ENCODE results near the gene LOXL3.

Gene LOXL3

GRCh38 chr2:74552914-74553811 is 579 bp downstream of the LOXL3 start:
- Histone ChIP-seq H3K9me3 (ENCODE audit: control extremely low read depth in 1 of 5, control insufficient read depth in 4 of 5, insufficient read depth in 2 of 5, low read depth in 1 of 5, low read length in 4 of 5) (no peaks in the 10 kb centered on the region), H3K27me3 (replicated peaks in 2 of 5; ENCODE audit: control insufficient read depth in 4 of 5, insufficient read depth in 5 of 5, low read length in 4 of 5) (no peaks in the 10 kb centered on the region), H3K36me3 (ENCODE audit: control insufficient read depth in 4 of 4, insufficient read depth in 4 of 4, low read length in 3 of 4) (peaks cover 0 to 29% (median 11%) of the 10 kb centered on the region in 4 experiments), H3K27ac (ENCODE audit: insufficient read depth in 1 of 2, low read depth in 1 of 2, low read length in 2 of 2, poor library complexity in 1 of 2, severe bottlenecking in 2 of 2) (peak overlapping the region in 1 of 2 experiments; percentile 78), H3K4me3 (ENCODE audit: control insufficient read depth in 1 of 7, extremely low read depth in 1 of 7, insufficient read depth in 4 of 7, low read depth in 2 of 7, low read length in 6 of 7) (peak overlapping the region in 6 of 7 experiments; percentile 70 to 98 (median 94)), H3K4me1 (ENCODE audit: control extremely low read depth in 1 of 4, control insufficient read depth in 4 of 4, insufficient read depth in 4 of 4, low read length in 3 of 4) (peaks cover 2 to 82% (median 52%) of the 10 kb centered on the region in 4 experiments)
- CTCF ChIA-PET = interaction anchor here (0.7 to 3.4 kb wide), 6 partner anchors 15 to 50 kb away, joined by 3 to 22 read pairs (median 3); no protein-coding TSS in a partner anchor
- DNase-seq = peak in 1 of 3 donors; percentile 27
- WGBS (ENCODE audit: insufficient coverage) = 93% methylated on average over 25 of the region's 27 CpGs
- POLR2A ChIA-PET = interaction anchor here (0.6 to 2.4 kb wide), 3 partner anchors 14 to 218 kb away, joined by 3 to 9 read pairs (median 3); partner anchors contain the start of gene WBP1

GRCh38 chr2:74551942-74552913 is 1.5 kb downstream of the LOXL3 start:
- no peak overlapping the region for H3K4me3 ChIP-seq (ENCODE audit: control insufficient read depth in 1 of 7, extremely low read depth in 1 of 7, insufficient read depth in 4 of 7, low read depth in 2 of 7, low read length in 6 of 7)
- H3K9me3 ChIP-seq (ENCODE audit: control extremely low read depth in 1 of 5, control insufficient read depth in 4 of 5, insufficient read depth in 2 of 5, low read depth in 1 of 5, low read length in 4 of 5) = no peaks in the 10 kb centered on the region
- peaks cover 6 to 78% (median 55%) of the 10 kb centered on the region in 4 experiments for H3K4me1 ChIP-seq (ENCODE audit: control extremely low read depth in 1 of 4, control insufficient read depth in 4 of 4, insufficient read depth in 4 of 4, low read length in 3 of 4)
- peaks cover 0 to 20% (median 10%) of the 10 kb centered on the region in 4 experiments for H3K36me3 ChIP-seq (ENCODE audit: control insufficient read depth in 4 of 4, insufficient read depth in 4 of 4, low read length in 3 of 4)
- POLR2A ChIA-PET = interaction anchor here (0.6 kb wide), 1 partner anchor 219 kb away, joined by 3 read pairs; no protein-coding TSS in a partner anchor
- H3K27ac ChIP-seq (ENCODE audit: insufficient read depth in 1 of 2, low read depth in 1 of 2, low read length in 2 of 2, poor library complexity in 1 of 2, severe bottlenecking in 2 of 2) = no peak overlapping the region
- DNase-seq = peak in 2 of 3 donors; percentile 53 to 61
- WGBS (ENCODE audit: insufficient coverage) = 67% methylated on average over 21 of the region's 21 CpGs
- CTCF ChIA-PET = interaction anchor here (1.0 to 3.4 kb wide), 6 partner anchors 14 to 34 kb away, joined by 3 to 22 read pairs (median 4); no protein-coding TSS in a partner anchor
- H3K27me3 ChIP-seq (replicated peaks in 2 of 5; ENCODE audit: control insufficient read depth in 4 of 5, insufficient read depth in 5 of 5, low read length in 4 of 5) = no peaks in the 10 kb centered on the region

DNA sequence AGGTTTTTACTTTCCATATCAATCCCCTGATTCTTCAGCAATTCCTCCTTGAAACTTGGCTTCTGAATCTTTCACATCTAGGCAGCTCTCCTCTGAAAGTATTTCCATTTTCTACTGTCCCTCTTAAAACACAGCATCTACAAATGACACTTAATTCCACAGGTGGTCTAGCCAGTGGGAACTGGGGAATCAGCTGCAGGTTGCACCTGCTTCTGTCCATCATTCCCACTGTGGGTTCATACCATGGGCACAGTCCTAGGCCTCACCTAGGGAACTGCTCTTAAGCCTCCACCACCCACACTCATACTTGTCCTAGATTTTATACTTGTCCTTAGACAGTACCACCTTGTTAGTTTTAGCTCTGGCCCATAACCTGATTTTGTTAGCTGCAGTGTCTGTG is 2.2 kb downstream of the LOXL3 start:
- ChIA-PET POLR2A (no interaction called here), CTCF (interaction anchor here (1.0 to 3.4 kb wide), 5 partner anchors 15 to 35 kb away, joined by 3 to 22 read pairs (median 4); no protein-coding TSS in a partner anchor)
- no peak for DNase-seq
- Histone ChIP-seq H3K36me3 (ENCODE audit: control insufficient read depth in 4 of 4, insufficient read depth in 4 of 4, low read length in 3 of 4) (peaks cover 0 to 13% (median 3%) of the 10 kb centered on the region in 4 experiments), H3K4me3 (ENCODE audit: control insufficient read depth in 1 of 7, extremely low read depth in 1 of 7, insufficient read depth in 4 of 7, low read depth in 2 of 7, low read length in 6 of 7) (no peak overlapping the region), H3K27ac (ENCODE audit: insufficient read depth in 1 of 2, low read depth in 1 of 2, low read length in 2 of 2, poor library complexity in 1 of 2, severe bottlenecking in 2 of 2) (no peak overlapping the region), H3K4me1 (ENCODE audit: control extremely low read depth in 1 of 4, control insufficient read depth in 4 of 4, insufficient read depth in 4 of 4, low read length in 3 of 4) (peaks cover 6 to 71% (median 54%) of the 10 kb centered on the region in 4 experiments), H3K27me3 (replicated peaks in 2 of 5; ENCODE audit: control insufficient read depth in 4 of 5, insufficient read depth in 5 of 5, low read length in 4 of 5) (no peaks in the 10 kb centered on the region), H3K9me3 (ENCODE audit: control extremely low read depth in 1 of 5, control insufficient read depth in 4 of 5, insufficient read depth in 2 of 5, low read depth in 1 of 5, low read length in 4 of 5) (no peaks in the 10 kb centered on the region)

DNA sequence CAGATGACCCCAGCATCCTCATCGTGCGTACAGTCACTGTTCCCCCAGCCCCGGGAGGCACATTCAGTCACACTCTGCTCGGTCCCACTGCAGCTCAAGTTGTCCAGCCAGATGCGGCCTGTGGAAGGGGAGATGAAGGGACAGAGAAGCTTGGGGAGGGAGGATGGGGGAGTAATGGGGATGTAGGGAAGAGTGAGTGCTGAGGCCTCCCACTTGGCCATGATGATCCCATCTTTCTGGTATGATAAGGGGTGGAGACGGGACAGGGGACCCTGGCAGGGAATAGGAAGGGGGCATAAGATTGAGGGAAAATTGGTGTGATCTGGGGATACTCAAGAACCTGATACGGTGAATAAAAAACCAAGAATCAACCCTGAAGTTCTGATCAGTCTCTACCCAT is 3.5 kb downstream of the LOXL3 start:
- peaks cover 6 to 59% (median 43%) of the 10 kb centered on the region in 4 experiments for H3K4me1 ChIP-seq (ENCODE audit: control extremely low read depth in 1 of 4, control insufficient read depth in 4 of 4, insufficient read depth in 4 of 4, low read length in 3 of 4)
- H3K27me3 ChIP-seq (replicated peaks in 2 of 5; ENCODE audit: control insufficient read depth in 4 of 5, insufficient read depth in 5 of 5, low read length in 4 of 5) = no peaks in the 10 kb centered on the region
- no peaks in the 10 kb centered on the region for H3K9me3 ChIP-seq (ENCODE audit: control extremely low read depth in 1 of 5, control insufficient read depth in 4 of 5, insufficient read depth in 2 of 5, low read depth in 1 of 5, low read length in 4 of 5)
- CTCF ChIA-PET = interaction anchor here (1.0 to 3.4 kb wide), 6 partner anchors 9 to 67 kb away, joined by 3 to 22 read pairs (median 6); partner anchors contain the start of genes CCDC142 and TTC31
- no peak overlapping the region for H3K27ac ChIP-seq (ENCODE audit: insufficient read depth in 1 of 2, low read depth in 1 of 2, low read length in 2 of 2, poor library complexity in 1 of 2, severe bottlenecking in 2 of 2)
- POLR2A ChIA-PET = no interaction called here
- 98% methylated on average over 5 of the region's 7 CpGs for WGBS (ENCODE audit: insufficient coverage)
- H3K4me3 ChIP-seq (ENCODE audit: control insufficient read depth in 1 of 7, extremely low read depth in 1 of 7, insufficient read depth in 4 of 7, low read depth in 2 of 7, low read length in 6 of 7) = peak overlapping the region in 4 of 7 experiments; percentile 67 to 89 (median 81)
- H3K36me3 ChIP-seq (ENCODE audit: control insufficient read depth in 4 of 4, insufficient read depth in 4 of 4, low read length in 3 of 4) = peaks cover 0 to 3% (median 0%) of the 10 kb centered on the region in 4 experiments
- no peak for DNase-seq

DNA sequence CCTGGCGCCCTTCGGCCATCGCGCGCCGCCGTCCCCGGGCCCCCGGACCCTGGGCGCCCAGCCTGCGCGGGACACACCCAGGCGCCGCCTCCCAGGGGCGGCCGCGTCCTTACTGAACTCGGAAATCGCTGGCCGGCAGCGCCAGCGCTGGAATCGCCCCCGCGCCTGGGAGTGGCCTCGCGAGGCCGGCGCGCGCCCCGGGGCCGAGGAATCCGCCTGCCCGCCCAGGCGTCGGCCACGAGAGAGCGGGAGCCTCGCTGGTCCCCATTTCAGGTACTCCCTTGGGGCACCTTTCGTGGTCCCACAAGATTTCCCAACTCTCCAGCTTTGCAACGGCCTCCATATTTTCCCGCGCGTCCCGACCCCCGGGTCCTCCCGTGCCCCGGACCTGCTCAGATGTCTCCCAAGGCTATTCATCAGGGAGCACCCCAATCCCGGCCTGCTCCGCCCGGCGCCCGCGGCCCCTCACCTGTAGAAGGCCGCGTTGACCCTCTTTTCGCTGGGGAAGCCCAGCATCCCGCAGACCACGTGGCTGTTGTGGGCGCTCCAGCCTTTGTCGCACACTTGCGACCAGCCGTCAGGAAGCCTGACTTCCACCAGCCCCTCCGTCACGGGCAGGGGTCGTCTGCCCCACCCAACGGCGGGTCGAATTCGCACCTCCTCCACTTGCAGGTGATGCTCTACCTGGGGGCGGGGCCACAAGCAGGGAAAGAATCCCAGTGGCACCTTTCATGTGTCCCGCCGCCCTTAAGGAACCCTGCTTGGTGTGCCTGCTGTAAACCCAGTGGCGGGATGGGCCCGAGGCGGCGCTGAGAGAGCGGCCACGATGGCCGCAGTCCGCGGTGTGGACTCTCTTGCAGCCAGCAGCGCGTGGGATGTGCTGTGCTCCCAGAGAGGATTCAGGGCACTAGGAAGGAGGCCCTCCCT is 4.6 kb downstream of the LOXL3 start:
- DNase-seq = peak in 1 of 3 donors; percentile 37
- Histone ChIP-seq H3K4me1 (ENCODE audit: control extremely low read depth in 1 of 4, control insufficient read depth in 4 of 4, insufficient read depth in 4 of 4, low read length in 3 of 4) (peaks cover 6 to 57% (median 41%) of the 10 kb centered on the region in 4 experiments), H3K27ac (ENCODE audit: insufficient read depth in 1 of 2, low read depth in 1 of 2, low read length in 2 of 2, poor library complexity in 1 of 2, severe bottlenecking in 2 of 2) (peak overlapping the region in 1 of 2 experiments; percentile 59)

More for the DNA sequence above, 4.6 kb downstream of the LOXL3 start:
- H3K4me3 ChIP-seq (ENCODE audit: control insufficient read depth in 1 of 7, extremely low read depth in 1 of 7, insufficient read depth in 4 of 7, low read depth in 2 of 7, low read length in 6 of 7) = peak overlapping the region; percentile 67 to 89 (median 76)
- ChIA-PET POLR2A (no interaction called here), CTCF (interaction anchor here (0.9 to 3.4 kb wide), 9 partner anchors 10 to 66 kb away, joined by 3 to 22 read pairs (median 3); partner anchors contain the start of genes CCDC142 and TTC31)
- H3K27me3 ChIP-seq (replicated peaks in 2 of 5; ENCODE audit: control insufficient read depth in 4 of 5, insufficient read depth in 5 of 5, low read length in 4 of 5) = no peaks in the 10 kb centered on the region
- WGBS (ENCODE audit: insufficient coverage) = under 1% methylated on average over 82 of the region's 85 CpGs
- peaks cover 0 to 3% (median 0%) of the 10 kb centered on the region in 4 experiments for H3K36me3 ChIP-seq (ENCODE audit: control insufficient read depth in 4 of 4, insufficient read depth in 4 of 4, low read length in 3 of 4)
- H3K9me3 ChIP-seq (ENCODE audit: control extremely low read depth in 1 of 5, control insufficient read depth in 4 of 5, insufficient read depth in 2 of 5, low read depth in 1 of 5, low read length in 4 of 5) = no peaks in the 10 kb centered on the region

All from common myeloid progenitor, CD34-positive (primary cell).